Lung (tissue), 12 donors: ENCODE measurements around the gene CCN2. TPM values are rescaled to one million over a fixed set of nuclear protein-coding genes. Genes with fewer than 3 reads are reported as not detected.

Source experiments
- ATAC-seq: fragments of 200-7000 bp; cut with Tn5 transposase; one replicate; pipeline ENCODE4 v1.9.1; 2020; ENCODE audit warnings: moderate number of reproducible peaks; ENCODE audit not compliant: insufficient read depth, low FRiP score
- DNase-seq, 3 donors: peaks; one replicate each; pipeline ENCODE4 v3.0.0-alpha.2; 2013 to 2017
- H3K27ac ChIP-seq, 2 donors: one replicate each; pipeline ENCODE4 v1.5.1; 2013; ENCODE audit warnings: mild to moderate bottlenecking in 2 of 2, moderate library complexity in 2 of 2, control low read depth in 1 of 2, inconsistent platforms in 1 of 2, low read depth in 1 of 2, low read length in 1 of 2
- H3K27me3 ChIP-seq, 3 donors: one replicate each; pipeline ENCODE4 v1.5.1; 2013; ENCODE audit warnings: low read length in 2 of 3; ENCODE audit not compliant: control insufficient read depth in 3 of 3, insufficient read depth in 3 of 3
- H3K36me3 ChIP-seq, 4 donors: one replicate each; pipeline ENCODE4 v1.5.1; 2013; ENCODE audit warnings: low read length in 4 of 4, mild to moderate bottlenecking in 1 of 4, moderate library complexity in 1 of 4; ENCODE audit not compliant: control insufficient read depth in 4 of 4, insufficient read depth in 4 of 4
- H3K4me1 ChIP-seq, 5 donors: one replicate each; pipeline ENCODE4 v1.5.1; 2013; ENCODE audit warnings: low read length in 5 of 5, mild to moderate bottlenecking in 2 of 5, moderate library complexity in 1 of 5; ENCODE audit not compliant: control insufficient read depth in 5 of 5, insufficient read depth in 5 of 5
- H3K4me3 ChIP-seq: one replicate; pipeline ENCODE4 v1.5.1; 2013; ENCODE audit warnings: mild to moderate bottlenecking, control low read depth, moderate library complexity
- H3K9ac ChIP-seq, 2 donors: one replicate each; pipeline ENCODE4 v1.5.1; 2013; ENCODE audit warnings: low read length in 2 of 2, control low read depth in 1 of 2; ENCODE audit not compliant: insufficient read depth in 1 of 2
- H3K9me3 ChIP-seq, 4 donors: one replicate each; pipeline ENCODE4 v1.5.1; 2013; ENCODE audit warnings: low read length in 3 of 4, mild to moderate bottlenecking in 1 of 4, moderate library complexity in 1 of 4; ENCODE audit not compliant: control insufficient read depth in 4 of 4, insufficient read depth in 3 of 4
- WGBS, 2 donors: extraction: QIAGEN DNeasy Blood & Tissue Kit; methylation state at CpG; one replicate each; pipeline ENCODE4 v1.1.7; 2013; 5-methylcytosine and 5-hydroxymethylcytosine counted together
- polyA plus RNA-seq, 2 donors: library from polyadenylated mRNA; stranded (reverse); fragments of 200-250 nt; gene quantifications; one replicate each; pipeline ENCODE4 v1.2.1, GENCODE V29; 2013
- total RNA-seq, 2 donors: library from RNA; depleted of rRNA in 1 of 2; stranded (reverse); fragments of >200 nt in 1 of 2; gene quantifications; one replicate each; pipeline ENCODE4 v1.2.1, GENCODE V29; 2014 to 2021
- TF ChIP-seq, protein P1 (sequence below): IDR thresholded peaks from 2 replicates; pipeline ENCODE4 v1.5.1; 2012; ENCODE audit warnings: mild to moderate bottlenecking; ENCODE audit errors: control extremely low read depth, extremely low read depth
- donor health status: control.
- donor health status: control.
- donor health status: Bipolar disorder and iron deficiency.
- donor health status: healthy.
- donor health status: DM: yes; HTN: yes; CAD: no.

The CCN2 gene
- total and polyA plus RNA-seq, 4 donors: 33.9 to 159 (median 114) TPM

DNA sequence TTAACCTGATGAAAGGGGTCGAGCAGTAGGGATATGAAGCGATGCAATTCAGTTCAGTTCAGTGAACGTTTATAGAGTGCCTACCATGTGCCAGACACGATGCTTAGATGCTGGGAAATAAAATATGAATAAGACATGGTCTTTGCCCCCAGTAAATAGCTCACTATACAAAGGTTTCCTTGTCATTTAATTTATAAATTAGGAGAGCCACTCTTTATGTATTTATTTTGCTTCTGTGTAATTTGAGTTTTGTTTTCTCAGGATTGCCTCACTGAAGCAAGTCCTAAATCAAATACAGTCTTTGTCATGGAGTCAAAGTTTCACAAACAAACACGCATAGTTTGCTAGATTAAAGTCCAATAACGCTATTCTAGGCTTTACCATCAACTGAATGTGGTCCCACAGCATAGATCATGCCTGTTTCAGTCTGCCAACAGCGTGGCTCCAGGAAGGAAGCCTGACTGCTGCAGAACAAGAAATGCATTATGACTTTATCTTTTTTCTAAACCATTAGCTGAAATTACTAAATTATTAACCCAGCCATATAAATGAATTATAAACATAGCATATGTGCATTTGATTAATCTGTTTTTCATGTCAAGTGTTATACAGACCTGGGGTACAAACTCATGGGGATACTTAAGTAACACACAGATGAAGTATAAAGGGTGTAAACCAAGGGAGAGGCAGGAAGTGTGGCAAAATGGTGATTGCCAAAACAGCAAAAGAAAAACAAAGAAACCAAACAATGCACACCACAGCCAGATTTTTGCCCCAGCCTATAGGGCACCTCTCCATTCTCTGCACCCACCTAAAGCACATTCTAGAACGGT, 29.8 kb upstream of the CCN2 start:
- Histone ChIP-seq H3K27me3 (no peaks in the 10 kb centered on the region), H3K4me1 (peaks cover 0 to 4% (median 0%) of the 10 kb centered on the region in 5 donors), H3K27ac (no peak overlapping the region), H3K36me3 (no peaks in the 10 kb centered on the region), H3K9me3 (no peaks in the 10 kb centered on the region), H3K4me3 (no peak overlapping the region), H3K9ac (no peak overlapping the region)
- 61 to 62% methylated on average over 8 of the region's 8 CpGs for WGBS, 2 donors
- TF ChIP-seq, protein P1, sequence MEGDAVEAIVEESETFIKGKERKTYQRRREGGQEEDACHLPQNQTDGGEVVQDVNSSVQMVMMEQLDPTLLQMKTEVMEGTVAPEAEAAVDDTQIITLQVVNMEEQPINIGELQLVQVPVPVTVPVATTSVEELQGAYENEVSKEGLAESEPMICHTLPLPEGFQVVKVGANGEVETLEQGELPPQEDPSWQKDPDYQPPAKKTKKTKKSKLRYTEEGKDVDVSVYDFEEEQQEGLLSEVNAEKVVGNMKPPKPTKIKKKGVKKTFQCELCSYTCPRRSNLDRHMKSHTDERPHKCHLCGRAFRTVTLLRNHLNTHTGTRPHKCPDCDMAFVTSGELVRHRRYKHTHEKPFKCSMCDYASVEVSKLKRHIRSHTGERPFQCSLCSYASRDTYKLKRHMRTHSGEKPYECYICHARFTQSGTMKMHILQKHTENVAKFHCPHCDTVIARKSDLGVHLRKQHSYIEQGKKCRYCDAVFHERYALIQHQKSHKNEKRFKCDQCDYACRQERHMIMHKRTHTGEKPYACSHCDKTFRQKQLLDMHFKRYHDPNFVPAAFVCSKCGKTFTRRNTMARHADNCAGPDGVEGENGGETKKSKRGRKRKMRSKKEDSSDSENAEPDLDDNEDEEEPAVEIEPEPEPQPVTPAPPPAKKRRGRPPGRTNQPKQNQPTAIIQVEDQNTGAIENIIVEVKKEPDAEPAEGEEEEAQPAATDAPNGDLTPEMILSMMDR: no peak
- DNase-seq: no peak
- no peak for ATAC-seq

DNA sequence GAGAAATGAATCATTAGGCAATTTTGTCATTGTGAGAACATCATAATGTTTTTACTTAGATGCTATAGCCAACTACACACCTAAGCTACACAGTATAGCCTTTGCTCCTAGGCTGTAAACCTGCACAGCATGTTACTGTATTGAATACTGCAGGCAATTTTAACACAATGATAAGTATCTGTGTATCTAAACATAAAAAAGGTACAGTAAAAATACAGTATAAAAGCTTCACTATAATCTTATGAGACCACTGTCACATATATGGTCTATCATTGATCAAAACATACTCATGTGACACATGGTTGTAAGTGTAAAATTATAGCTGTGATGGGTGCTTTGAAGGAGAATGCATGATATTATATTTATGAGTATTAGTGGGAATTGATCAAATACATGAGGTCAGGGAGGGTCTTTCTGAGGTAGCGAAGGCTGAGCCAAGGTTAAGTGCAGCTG, 29.2 kb upstream of the CCN2 start:
- H3K36me3 ChIP-seq: no peaks in the 10 kb centered on the region
- no peak for DNase-seq
- TF ChIP-seq, protein P1: no peak
- WGBS, 2 donors: 94 to 97% methylated on average over 1 of the region's 1 CpG
- H3K27me3 ChIP-seq: no peaks in the 10 kb centered on the region
- H3K9me3 ChIP-seq: no peaks in the 10 kb centered on the region
- no peak overlapping the region for H3K4me3 ChIP-seq
- peaks cover 0 to 4% (median 0%) of the 10 kb centered on the region in 5 donors for H3K4me1 ChIP-seq
- no peak for ATAC-seq
- no peak overlapping the region for H3K9ac ChIP-seq
- H3K27ac ChIP-seq: no peak overlapping the region

DNA sequence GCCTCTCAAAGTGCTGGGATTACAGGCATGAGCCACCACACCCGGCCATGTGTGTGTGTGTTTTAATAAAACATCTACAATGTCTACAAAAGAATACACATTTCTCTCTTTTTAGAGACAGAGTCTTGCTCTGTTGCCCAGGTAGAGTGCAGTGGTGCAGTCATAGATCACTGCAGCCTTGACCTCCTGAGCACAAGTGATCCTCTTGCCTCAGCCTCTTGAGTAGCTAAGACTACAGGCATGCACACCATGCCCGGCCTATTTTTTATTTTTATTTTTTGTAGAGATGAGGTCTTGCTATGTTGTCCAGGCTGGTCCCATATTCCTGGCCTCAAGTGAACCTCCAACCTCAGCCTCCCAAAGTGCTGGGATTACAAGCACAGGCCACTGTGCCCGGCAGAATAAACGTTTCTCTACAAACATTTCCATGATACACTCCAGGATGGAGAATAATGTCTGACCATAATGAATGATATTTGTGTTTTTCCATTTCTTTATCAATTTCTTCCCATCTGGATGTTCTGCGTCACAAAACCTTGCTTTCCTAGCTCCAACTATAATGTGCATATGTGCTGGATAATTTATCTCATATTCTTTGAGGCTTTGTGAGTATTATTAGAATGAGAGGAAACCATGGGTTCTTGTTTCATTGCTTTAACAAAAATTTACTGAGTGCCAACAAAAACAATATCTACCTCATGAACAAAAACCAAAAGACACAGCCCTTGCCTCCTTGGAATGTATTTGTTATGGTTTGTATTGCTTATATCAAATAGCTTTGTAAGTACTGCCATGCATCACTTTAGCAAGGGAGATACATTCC, 28.6 kb upstream of the CCN2 start:
- Histone ChIP-seq H3K27ac (no peak overlapping the region), H3K9me3 (no peaks in the 10 kb centered on the region), H3K4me1 (peaks cover 0 to 4% (median 0%) of the 10 kb centered on the region in 5 donors), H3K4me3 (no peak overlapping the region), H3K9ac (no peak overlapping the region), H3K36me3 (no peaks in the 10 kb centered on the region), H3K27me3 (no peaks in the 10 kb centered on the region)
- whole genome bisulfite sequencing, 2 donors: 90 to 92% methylated on average over 5 of the region's 5 CpGs
- DNase-seq (no peak), ATAC-seq (no peak)
- TF ChIP-seq, protein P1: no peak
